ENCODE measurements around the gene ENPP6.

The ENPP6 gene

GRCh38 chr4:184217634-184218033, at the start of gene ENPP6:
ENPP6 (minus strand) TSS chr4:184217873; CDS start chr4:184217819, 54 bp downstream.
- in situ Hi-C loops (cut with MboI; ENCODE audit: low sequenced_read_pairs), result no loop called here

GRCh38 chr4:184267206-184267608, 49.5 kb upstream of the ENPP6 start:
- in situ Hi-C loops (cut with MboI; ENCODE audit: low sequenced_read_pairs), result no loop called here

DNA sequence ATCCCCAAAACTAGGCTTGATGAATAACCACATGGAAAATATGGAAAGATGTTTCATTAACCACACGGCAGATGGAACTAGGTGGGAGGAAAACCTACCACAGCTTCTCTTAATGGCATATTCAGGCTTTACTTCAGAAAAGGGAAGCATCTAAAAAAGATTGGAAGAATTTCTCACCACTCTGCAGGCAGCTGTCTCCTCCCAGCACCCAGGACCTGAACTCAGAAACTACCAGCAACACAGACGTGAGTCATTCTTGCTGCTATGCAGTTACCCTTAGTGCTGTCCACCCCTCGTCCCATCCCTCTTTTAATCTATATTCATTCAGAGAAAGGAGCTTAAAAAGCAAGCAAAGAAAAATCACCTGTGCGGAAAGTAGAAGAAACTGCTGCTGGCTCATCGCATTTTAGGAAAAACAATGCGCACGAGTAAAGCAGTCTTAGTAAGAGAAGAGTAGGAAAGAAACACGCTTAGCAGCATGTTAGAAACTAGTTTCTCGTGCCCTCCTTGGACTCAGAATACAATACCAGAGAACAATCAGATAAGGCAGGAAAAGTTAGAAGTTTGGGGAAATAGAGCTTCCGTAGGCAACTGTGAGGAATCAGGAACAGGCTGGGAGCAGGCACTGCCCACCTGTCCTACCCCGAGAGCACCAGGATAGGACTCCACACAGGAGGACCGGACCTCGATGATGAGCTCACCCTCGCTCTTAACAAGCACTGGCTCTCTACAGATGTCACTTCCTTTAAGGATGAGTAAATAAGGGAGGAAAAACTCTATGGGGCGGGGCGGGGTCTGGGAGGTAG, 48.1 kb upstream of the ENPP6 start:
- in situ Hi-C loops (cut with MboI; ENCODE audit: low sequenced_read_pairs), result no loop called here

GRCh38 chr4:184263910-184264732, 46.4 kb upstream of the ENPP6 start:
- in situ Hi-C loops (cut with MboI; ENCODE audit: low sequenced_read_pairs), result no loop called here

GRCh38 chr4:184263461-184263860, 45.8 kb upstream of the ENPP6 start:
- in situ Hi-C loops (cut with MboI; ENCODE audit: low sequenced_read_pairs), result no loop called here

DNA sequence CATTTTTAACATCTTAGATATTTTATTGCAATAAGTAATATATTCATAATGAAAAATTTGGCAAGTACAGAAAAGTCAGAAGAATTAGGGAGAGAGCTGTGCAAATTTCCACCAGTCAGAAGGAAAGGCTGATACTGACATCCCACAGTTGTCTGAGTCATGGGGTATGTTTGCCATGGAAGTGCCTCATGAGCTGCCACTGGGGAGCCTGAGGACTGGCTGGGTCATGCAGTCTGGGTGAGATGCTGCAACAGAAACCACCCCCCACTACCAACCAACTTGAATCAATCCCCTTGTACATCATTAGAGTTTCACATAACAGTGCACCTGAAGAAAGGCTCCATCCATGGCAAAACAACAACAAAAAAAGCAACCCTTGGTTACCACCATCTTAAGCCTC, 45.2 kb upstream of the ENPP6 start:
- in situ Hi-C loops (cut with MboI; ENCODE audit: low sequenced_read_pairs), result no loop called here

- in situ Hi-C loops (cut with MboI; ENCODE audit: low sequenced_read_pairs), result no loop called here
Measured at GRCh38 chr4:184261246-184261645, 43.6 kb upstream of the ENPP6 start.

GRCh38 chr4:184259866-184260265, 42.2 kb upstream of the ENPP6 start:
- in situ Hi-C loops (cut with MboI; ENCODE audit: low sequenced_read_pairs), result no loop called here

GRCh38 chr4:184259081-184259480, 41.4 kb upstream of the ENPP6 start:
- in situ Hi-C loops (cut with MboI; ENCODE audit: low sequenced_read_pairs), result no loop called here

DNA sequence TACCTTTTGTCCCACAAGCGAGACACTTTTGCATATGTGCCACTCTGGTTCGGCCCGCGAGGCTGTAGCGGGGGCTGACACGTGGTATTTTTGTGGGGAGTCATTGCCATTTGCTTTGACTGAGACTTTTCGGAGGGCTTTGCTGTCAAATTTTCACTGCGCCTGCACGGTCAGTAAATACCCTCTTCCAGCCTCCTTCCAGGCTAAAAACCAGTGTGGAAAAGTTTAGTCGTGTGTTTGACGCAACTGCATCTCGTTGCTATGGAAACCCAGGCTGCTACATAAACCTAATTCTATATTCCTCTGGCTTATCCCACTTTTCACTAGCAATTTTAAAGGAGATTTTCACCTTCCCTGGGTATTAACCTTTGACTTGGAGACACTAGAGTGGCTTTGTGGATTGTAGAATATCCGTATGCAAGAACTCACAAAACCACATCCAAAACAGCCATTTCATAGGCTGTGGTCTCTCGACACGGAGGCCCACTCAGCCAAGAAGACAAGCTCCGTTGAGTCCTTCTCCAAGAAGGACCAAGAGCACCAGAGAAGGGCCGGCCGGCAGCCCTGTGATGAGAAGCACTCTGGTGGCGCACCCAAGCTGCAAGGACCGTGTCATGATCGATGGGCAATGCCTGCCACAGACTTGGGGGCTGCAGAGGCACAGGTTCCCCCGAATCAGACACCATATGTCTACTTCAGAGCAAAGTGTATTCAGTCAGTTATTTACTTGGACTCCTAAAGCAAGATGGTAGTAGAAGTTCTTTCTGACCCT, 38.4 kb upstream of the ENPP6 start:
- in situ Hi-C loops (cut with MboI; ENCODE audit: low sequenced_read_pairs), result no loop called here

- in situ Hi-C loops (cut with MboI; ENCODE audit: low sequenced_read_pairs), result no loop called here
Measured at GRCh38 chr4:184255361-184255760, 37.7 kb upstream of the ENPP6 start.

DNA sequence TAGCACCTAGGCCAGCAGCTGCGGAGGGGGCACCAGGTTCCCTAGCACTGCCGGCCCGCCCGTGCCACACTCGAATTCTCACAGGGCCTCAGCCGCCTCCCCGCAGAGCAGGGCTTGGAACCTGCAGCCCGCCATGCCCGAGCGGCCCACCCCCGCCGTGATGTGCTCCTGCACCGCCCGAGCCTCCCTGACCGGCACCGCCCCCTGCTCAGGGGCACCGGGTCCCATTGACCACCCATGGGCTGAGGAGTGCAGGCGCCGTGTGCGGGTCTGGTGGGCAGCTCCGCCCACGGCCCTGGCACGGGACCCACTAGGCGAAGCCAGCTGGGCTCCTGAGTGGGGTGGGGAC, 35.4 kb upstream of the ENPP6 start:
- in situ Hi-C loops (cut with MboI; ENCODE audit: low sequenced_read_pairs), result no loop called here

- in situ Hi-C loops (cut with MboI; ENCODE audit: low sequenced_read_pairs), result no loop called here
Measured at GRCh38 chr4:184252136-184253071, 34.7 kb upstream of the ENPP6 start.

GRCh38 chr4:184251670-184251980, 34.0 kb upstream of the ENPP6 start:
- in situ Hi-C loops (cut with MboI; ENCODE audit: low sequenced_read_pairs), result no loop called here

DNA sequence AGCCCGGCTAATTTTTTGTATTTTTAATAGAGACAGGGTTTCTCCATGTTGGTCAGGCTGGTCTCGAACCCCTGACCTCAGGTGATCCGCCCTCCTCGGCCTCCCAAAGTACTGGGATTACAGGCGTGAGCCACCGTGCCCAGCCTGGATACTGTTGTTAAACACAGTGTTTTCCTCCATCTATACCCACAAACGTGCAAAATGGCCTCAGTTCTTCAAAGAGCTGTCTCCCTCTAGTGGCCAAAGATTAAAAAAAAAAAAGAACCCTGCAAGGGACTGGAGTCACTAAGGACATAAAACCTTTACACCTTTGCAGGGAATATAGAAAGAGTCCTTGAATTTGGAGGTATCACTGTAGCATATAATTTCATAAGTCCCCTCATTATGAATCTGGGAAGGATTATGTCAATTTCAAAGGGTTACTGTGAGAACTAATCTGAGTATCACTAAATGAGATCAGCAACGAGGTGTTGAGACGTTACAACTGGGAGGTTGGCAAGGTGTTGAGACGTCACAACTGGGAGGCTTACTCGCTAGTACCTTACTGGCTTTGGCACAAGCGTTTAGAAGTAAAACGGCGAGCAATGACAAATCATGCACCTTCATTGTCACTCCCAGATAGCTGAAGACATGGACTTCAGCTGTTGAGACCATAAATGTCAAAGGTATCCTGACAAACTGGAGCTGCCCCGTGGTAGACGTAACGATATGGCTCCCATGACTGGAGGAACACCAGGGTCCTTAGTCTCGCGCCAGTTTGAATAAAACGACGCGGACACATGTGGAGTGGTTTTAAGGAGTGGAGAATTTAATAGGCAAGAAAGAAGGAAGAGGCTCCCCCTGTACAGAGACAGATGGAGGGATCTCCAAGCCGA, 33.4 kb upstream of the ENPP6 start:
- in situ Hi-C loops (cut with MboI; ENCODE audit: low sequenced_read_pairs), result no loop called here

DNA sequence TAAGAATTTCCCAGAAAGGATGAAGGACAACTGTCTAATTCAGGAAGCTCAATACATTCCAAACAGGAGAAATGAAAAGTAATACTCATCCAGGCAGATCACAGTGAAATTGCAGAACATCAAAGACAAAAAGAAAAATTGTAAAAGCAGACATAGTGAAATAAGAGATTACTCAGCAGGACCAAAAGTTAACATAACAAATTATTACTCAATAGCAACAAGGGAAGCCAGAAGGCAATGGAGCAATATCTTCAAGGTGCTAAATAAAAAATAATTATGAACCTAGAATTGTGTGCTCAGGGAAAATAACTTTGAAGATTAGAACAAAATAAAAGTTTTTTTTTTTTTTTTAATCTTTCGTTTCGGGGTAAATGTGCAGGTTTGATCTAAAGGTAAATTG, 30.5 kb upstream of the ENPP6 start:
- in situ Hi-C loops (cut with MboI; ENCODE audit: low sequenced_read_pairs), result no loop called here

DNA sequence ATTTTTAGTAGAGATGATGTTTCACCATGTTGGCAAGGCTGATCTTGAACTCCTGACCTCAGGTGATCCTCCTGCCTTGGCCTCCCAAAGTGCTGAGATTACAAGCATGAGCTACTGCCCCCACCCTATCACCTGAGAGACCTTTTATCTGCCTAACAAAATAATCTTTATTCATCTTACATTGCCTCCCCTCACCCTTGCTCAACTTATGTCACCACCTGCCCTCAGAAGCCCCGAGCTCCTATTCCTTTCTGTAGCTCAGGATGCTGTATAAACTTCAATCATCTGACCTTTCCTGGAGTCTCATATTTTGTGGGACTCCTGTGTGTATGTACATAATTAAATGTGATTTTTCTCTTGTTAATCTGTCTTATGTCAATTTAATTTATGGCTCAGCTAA, 29.7 kb upstream of the ENPP6 start:
- in situ Hi-C loops (cut with MboI; ENCODE audit: low sequenced_read_pairs), result no loop called here

GRCh38 chr4:184246426-184246825, 28.8 kb upstream of the ENPP6 start:
- in situ Hi-C loops (cut with MboI; ENCODE audit: low sequenced_read_pairs), result no loop called here

DNA sequence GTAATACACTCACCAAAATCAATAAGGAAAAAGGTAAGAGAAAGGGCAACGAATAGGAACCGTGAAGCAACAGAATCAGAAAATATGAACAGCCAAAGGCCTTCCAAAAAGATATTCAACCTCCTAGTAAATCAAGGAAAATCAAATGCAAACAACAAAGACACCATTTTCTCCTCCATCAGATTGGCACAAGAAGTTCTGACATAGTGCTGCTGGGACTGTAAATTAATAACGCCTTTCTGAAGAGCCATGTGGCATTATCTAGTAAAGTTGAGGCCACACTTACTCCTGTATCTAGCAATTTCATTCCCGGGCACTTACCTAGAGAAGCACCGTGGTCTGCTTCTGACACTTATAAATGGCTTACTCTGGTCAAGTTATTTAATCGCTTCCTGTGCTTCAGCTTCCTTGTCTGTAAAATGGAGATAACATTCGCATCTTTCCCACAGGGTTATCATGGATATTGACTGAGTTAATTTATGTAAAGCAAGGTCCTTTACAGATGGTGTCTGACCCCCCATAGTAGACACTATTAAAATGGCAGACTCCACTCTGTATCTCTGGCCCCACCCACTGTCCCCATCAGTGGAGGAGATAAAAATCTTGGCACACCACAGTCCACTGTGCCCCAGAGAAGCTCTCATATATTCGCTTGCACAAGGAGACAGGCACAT, 20.5 kb upstream of the ENPP6 start:
- in situ Hi-C loops (cut with MboI; ENCODE audit: low sequenced_read_pairs), result no loop called here

Measured in hTERT RPE-1 (cell line).